Measurements from ENCODE around the gene PAPOLG.

PAPOLG gene

DNA sequence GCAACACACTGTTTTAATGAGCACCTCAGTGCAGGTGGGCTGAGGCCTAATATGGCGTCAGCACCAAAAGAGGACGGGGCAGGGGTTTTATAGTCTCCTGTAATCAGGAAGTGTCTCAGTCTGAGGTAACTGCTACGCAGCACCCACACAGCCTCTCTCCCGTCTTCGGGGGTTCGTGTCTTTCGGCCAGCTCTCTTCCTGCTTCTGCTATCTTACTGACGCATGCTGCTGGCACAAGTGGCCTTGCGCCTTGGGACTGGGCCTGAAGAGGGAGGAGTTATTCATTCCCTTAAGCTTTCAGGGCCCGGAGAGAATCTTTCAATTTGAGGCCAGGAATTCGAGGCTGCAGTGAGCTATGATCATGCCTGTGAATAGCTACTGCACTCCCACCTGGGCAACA lies 14.5 kb upstream of the PAPOLG start:
- DNase-seq (ENCODE audit: low read depth) = no peak
- TF ChIP-seq, protein P1, sequence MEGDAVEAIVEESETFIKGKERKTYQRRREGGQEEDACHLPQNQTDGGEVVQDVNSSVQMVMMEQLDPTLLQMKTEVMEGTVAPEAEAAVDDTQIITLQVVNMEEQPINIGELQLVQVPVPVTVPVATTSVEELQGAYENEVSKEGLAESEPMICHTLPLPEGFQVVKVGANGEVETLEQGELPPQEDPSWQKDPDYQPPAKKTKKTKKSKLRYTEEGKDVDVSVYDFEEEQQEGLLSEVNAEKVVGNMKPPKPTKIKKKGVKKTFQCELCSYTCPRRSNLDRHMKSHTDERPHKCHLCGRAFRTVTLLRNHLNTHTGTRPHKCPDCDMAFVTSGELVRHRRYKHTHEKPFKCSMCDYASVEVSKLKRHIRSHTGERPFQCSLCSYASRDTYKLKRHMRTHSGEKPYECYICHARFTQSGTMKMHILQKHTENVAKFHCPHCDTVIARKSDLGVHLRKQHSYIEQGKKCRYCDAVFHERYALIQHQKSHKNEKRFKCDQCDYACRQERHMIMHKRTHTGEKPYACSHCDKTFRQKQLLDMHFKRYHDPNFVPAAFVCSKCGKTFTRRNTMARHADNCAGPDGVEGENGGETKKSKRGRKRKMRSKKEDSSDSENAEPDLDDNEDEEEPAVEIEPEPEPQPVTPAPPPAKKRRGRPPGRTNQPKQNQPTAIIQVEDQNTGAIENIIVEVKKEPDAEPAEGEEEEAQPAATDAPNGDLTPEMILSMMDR (IDR thresholded peaks at IDR 0.05; ENCODE audit: low read depth, low read length, missing control alignments) = no peak
- in situ Hi-C loops (cut with HindIII; ENCODE audit: low sequenced_read_pairs) = no loop called here
- H3K4me3 ChIP-seq (ENCODE audit: low read depth, low read length) = no peak overlapping the region

DNA sequence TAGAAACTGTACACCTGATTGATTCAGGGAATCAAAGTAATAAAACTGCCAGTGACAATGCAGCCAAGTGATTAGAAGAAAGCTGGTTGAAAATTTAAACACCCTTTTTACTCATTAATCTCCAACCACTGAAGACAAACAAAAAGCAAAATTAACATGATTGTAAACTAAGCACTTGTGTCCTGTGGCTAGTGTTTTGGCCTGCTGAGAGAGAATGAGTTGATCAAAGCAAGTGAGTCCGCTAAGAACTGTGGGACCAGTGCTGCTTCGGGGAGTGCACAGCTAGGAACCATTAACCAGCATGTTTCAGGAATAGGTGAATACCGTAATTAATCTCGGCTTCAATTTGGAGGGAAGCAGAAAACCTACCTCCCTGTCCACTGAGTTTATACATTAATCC lies 13.6 kb upstream of the PAPOLG start:
- TF ChIP-seq, protein P1 (IDR thresholded peaks at IDR 0.05; ENCODE audit: low read depth, low read length, missing control alignments) = no peak
- no peak for DNase-seq (ENCODE audit: low read depth)
- in situ Hi-C loops (cut with HindIII; ENCODE audit: low sequenced_read_pairs) = no loop called here
- H3K4me3 ChIP-seq (ENCODE audit: low read depth, low read length) = no peak overlapping the region

DNA sequence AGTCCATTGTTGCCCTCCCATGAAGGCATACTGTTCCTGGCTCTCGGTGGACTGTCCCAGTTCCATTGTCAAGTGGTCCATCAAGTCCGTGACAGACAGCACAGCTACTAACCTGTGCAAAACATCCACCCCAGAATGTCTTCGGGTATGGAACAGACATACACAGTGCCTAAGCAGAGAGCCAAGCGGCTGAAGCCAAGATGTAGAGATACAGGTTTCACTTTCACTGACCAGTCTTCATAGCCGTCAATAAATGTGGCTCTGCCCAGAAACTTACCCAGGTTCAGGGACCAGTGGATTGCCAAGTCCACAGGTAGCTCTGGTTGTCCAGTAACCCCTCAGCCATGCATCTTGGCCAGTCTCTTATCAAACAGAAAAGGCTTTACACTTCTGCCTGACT lies 10.7 kb upstream of the PAPOLG start:
- H3K4me3 ChIP-seq (ENCODE audit: low read depth, low read length) = no peak overlapping the region
- DNase-seq (ENCODE audit: low read depth) = no peak
- in situ Hi-C loops (cut with HindIII; ENCODE audit: low sequenced_read_pairs) = no loop called here
- TF ChIP-seq, protein P1 (IDR thresholded peaks at IDR 0.05; ENCODE audit: low read depth, low read length, missing control alignments) = no peak

DNA sequence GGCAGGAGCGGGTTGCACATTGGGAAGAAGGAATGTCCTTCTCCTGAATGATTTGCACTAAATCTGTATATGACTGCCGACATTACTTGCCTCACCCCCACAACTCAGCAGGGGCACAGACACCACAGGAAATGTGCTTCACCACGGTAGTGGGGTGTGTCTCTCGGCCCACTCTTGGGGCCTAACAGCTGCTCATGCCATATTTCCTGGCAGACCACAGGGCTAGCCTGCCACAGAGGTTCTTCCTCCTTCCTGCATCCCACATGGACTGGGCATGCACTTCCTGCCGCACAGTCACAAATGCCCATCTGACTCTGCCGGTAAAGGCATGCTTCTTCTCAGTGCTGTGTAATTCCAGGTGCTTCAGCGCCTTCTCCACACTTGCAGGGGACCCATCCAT lies 10.3 kb upstream of the PAPOLG start:
- TF ChIP-seq, protein P1 (IDR thresholded peaks at IDR 0.05; ENCODE audit: low read depth, low read length, missing control alignments) = no peak
- in situ Hi-C loops (cut with HindIII; ENCODE audit: low sequenced_read_pairs) = no loop called here
- no peak for DNase-seq (ENCODE audit: low read depth)
- no peak overlapping the region for H3K4me3 ChIP-seq (ENCODE audit: low read depth, low read length)

DNA sequence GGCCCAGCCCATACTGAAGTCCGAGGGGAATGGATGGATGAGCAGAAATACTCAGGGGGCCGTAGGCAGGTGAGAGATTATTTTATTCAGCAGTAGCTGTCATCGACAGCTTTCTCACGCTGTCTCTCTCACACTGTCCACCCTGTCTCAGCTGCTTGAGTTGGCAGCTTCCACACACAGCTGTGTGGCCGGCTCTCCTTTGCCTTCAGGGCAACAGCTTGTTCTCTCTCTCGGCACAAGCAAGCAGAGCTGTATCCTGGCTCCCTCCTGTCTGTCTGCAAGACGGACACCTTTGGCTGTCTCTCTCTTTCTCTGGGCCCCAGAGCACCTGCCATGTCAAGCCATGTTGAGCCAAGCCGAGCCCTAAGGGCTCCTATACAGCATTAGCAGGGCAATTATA lies 9.8 kb upstream of the PAPOLG start:
- in situ Hi-C loops (cut with HindIII; ENCODE audit: low sequenced_read_pairs) = no loop called here
- DNase-seq (ENCODE audit: low read depth) = no peak
- TF ChIP-seq, protein P1 (IDR thresholded peaks at IDR 0.05; ENCODE audit: low read depth, low read length, missing control alignments) = no peak
- H3K4me3 ChIP-seq (ENCODE audit: low read depth, low read length) = no peak overlapping the region

DNA sequence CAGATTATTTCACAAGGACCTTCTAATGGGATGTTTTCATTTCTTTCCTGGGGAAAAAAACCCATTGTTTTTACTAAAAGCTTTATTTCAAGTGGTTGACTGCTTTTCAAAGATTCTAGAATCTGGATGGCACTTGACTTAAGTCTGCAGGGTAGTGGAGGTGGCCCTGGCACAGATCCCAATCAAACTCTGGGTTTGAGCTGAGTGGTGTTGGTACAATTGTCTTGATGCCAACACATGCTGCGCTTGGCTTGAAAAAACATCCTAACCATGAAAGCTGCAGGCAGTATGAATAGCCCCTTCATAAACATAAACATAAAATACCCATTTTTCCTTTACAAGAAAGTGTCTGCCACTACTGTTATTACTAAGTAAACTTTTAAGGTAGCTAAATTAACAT lies 3.6 kb downstream of the PAPOLG start:
- in situ Hi-C loops (cut with HindIII; ENCODE audit: low sequenced_read_pairs) = loop anchor here (25.0 kb wide), 1 partner anchor 253 kb away; the partner anchor contains the start of genes PEX13 and PUS10

More for the DNA sequence above, 3.6 kb downstream of the PAPOLG start:
- TF ChIP-seq, protein P1 (IDR thresholded peaks at IDR 0.05; ENCODE audit: low read depth, low read length, missing control alignments) = no peak
- no peak overlapping the region for H3K4me3 ChIP-seq (ENCODE audit: low read depth, low read length)
- no peak for DNase-seq (ENCODE audit: low read depth)
